Stimulated activated CD4-positive, alpha-beta T cell treated with anti-CD3 and anti-CD28 coated beads, Interleukin-12 subunit alpha, Interleukin-12 subunit beta, amount 100 ng/mL, for 48 hours (primary cell): Measurements from ENCODE around the gene CAMK1D.
A peak's percentile ranks its signal among the peaks of the same experiment; 100 is the strongest.
"Not testable (repeated sequence)": the region's sequence is repeated elsewhere in the genome, so short reads cannot be mapped to it uniquely, and the experiment has no call there.

Experiments
- DNase-seq, 3 donors: peaks; one replicate each; pipeline ENCODE4 v3.0.0-alpha.2; 2020; ENCODE audit warnings: low read depth in 2 of 3, low spot score in 1 of 3

CAMK1D gene

DNA sequence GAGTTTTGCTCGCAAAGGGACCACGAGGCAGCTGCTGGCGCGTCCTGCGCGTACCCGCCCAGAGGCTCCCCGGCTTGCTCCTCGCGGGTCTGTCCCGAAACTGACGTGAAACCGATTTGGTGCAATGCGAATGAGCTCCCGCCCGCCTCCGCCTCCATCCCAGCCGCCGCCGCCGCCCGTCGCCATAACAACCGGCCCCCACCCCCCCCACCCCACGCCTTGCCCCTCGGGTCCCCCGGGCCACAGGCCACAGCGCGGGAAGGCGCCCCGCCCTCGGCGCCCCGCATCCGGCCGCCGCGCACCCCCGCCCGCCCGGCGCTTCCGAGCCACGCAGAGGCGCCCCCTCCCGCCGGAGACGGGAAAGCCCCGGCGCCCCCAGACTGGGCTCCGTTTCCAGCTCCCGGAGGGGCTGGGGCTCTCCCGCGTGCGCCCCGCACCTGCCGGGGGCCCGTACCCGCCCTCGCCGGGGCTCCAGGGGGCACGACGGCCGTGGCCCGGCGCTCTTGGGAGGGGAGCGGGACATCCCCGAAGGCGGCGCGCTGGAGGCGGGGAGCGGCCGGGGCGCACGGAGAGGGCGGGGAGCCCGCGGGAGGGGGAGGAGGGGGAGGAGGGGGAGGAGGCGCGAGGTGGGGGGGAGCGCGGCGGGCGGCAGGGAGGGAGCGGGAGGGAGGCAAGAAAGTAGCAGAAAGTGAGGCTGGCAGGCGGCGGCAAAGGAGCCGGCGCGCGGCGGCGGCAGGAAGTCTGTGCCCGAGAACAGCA, at the start of gene CAMK1D:
Gene CAMK1D (plus strand): TSS at position 678 of the 759 bp plus-strand sequence.
- DNase-seq = peak; percentile 59 to 76 (median 65)

GRCh38 chr10:12301036-12301435, 48.3 kb upstream of the CAMK1D start:
- not testable (repeated sequence) for DNase-seq

DNA sequence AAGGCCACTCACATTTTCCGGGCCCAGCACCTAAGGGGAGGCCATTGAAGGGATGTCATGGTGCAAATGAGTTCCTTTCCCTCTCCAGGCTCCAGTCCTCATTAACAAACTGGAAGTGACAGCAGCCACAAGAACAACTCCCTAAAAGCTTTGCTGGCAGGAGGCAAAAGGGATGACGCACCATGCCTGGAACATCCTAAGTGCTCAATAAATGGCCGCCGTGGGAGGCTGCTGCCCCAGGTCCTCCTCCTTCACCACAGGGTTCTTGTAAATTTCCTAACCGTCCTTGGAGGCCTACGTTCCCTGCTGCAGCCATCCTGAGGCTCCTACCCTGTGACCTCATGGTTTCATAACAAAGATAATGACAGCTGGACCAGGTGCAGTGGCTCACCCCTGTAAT, 41.3 kb upstream of the CAMK1D start:
- no peak for DNase-seq

DNA sequence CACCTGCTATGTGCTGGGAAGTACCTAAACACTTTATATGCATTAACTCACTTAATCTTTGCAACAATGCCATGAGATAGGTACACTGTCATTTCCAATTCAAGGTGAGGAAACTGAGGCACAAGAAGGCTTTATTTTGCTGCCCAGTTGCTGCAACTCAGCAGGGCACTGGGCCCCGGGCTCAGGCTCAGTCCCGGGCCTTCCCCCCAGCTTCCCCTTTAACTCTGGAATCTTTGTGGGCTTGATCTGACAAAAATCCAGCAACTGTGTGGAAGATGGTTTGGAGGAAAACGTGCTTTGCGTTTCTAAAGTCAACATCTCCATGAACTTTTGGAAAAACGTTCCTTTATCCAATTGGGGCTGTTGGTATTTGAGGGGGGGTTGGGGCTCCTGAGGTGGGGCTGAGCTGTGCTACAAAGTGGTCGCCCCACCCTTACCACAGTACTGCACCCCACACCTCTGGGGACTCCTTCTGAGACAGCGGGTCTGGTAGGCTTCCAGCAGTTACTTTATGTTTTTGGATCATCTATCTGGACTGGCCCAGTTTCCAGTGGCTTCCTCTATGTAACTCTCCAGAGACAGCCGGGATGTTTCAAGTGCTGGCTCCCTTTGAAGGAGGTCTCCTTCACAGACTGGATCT, 40.5 kb upstream of the CAMK1D start:
- DNase-seq = no peak

DNA sequence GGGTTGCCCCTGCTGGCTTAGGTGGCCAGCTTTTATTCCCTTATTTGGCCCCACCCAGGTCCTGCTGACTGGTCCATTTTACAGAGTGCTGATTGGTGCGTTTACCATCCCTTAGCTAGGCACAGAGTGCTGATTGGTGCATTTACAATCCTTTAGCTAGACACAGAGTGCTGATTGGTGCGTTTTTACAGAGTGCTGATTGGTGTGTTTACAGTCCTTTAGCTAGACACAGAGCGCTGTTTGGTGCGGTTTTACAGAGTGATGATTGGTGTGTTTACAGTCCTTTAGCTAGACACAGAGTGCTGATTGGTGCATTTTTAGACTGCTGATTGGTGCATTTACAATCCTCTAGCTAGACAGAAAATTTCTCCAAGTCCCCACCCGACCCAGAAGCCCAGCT, 39.6 kb upstream of the CAMK1D start:
- not testable (repeated sequence) for DNase-seq

DNA sequence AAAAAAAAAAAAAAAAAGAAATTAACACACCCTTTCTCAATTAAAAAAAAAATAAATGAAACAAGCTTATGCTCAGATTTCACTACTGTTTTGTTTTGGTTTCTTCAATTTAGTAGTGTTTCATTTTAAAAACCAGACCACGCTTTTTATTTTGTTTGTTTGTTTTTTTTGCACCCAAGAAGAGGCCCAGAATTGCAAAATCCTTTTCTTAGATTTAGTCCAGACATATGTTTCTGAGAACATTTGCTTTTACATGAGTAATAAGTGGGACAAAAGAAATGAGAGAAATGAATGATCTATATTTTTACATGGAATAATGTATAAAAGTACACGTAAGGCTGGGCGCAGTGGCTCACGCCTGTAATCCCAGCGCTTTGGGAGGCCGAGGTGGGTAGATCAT, 34.5 kb upstream of the CAMK1D start:
- DNase-seq = no peak

- DNase-seq = no peak
Observed at GRCh38 chr10:12319076-12319475, 30.3 kb upstream of the CAMK1D start.

DNA sequence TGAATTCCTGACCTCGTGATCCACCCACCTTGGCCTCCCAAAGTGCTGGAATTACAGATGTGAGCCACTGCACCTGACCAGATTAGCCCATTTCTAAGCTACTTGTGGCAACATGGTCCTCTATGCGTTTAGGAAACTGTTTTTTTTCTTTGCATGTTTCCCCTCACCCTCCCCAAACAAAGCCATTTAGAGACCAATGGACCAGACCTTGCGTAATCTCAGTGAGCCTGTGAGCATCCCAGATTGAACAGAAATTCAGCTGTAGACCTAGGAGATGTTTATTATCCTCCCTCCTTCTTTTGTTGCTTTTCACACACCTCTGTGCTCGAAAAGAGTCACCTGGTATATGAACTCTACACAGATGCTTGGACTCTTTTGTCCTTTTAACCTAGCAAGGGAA, 28.5 kb upstream of the CAMK1D start:
- no peak for DNase-seq

DNA sequence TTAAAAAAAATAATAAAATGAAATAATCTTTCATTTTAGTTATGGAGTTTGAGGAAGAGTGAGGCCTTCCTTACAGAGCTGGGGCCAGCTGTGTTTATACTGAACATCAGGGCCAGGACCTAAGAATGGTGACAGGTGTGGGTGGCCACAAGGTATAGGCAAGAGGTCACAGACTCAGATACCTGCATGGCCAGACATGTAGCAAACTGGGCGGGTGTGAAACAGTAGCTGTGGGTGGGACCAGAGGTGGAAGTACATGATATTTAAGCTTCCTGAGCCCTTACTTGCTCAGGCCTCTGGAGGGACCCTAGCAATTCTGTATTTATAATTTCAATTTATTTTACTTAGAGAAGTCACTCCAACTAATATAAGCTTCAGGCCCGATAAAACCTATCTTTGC, 27.7 kb upstream of the CAMK1D start:
- DNase-seq = no peak

DNA sequence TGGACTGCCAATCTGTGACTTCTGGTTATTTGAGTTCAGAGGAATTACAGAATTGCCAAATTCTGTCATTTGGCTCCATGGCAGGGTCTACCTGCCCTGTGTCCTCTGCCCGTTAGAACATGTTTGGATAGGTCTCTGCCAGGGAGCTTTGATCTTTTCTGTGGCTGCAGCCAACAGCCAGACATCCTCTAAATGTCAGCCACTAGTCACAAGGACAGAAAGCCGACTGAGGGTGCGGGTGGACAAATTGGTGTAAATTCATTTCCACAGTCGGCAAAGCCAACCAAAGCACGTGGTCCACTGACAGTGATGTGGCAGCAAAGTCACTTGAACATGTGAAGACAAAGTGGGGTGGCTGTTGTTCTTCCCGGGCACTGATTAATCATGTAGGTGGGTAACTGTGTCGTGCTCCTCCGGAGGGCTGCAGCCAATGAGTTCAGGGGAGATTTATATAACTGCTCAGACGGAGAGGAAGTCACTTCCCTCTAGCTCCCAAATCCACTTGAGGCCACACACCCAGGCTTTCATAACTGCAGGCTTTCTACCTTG, 26.7 kb upstream of the CAMK1D start:
- DNase-seq = no peak

DNA sequence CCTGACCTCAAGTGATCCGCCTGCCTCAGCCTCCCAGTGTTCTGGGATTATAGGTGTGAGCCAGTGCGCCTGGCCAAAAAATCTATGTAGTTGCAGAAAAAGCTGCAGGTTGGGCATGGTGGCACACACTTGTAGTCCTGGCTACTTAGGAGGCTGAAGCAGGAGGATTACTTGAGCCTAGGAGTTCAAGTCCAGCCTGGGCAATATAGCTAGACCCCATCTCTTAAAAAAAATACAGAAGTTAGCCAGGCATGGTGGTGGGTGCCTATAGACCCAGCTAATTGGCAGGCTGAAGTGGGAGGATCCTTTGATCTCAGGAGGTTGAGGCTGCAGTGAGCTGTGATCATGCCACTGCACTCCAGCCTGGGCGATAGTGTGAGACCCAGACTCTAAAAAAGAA, 24.8 kb upstream of the CAMK1D start:
- DNase-seq = no peak

DNA sequence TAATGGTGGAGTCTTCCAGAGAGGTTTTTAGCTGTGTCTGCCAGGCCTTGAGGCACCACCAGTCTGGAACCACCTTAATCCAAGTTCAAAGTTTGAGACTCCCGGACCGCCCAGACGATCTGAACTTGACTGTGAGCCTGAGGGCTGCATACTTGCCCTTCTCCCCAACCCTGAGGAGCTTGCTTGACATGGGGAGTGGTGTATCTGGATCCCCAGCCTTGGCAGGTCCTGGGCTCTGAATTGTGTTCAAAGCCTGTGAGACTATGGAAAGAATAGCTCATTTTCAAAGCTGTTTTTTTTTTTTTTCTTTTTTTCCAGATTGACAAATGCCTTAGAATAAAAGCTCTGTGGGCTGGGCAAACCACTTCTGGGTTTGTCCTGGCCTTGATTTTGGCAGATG, 22.3 kb upstream of the CAMK1D start:
- DNase-seq = no peak

- no peak for DNase-seq
Observed at GRCh38 chr10:12327476-12327875, 21.9 kb upstream of the CAMK1D start.

GRCh38 chr10:12328312-12328711, 21.0 kb upstream of the CAMK1D start:
- DNase-seq = not testable (repeated sequence)

GRCh38 chr10:12332572-12333379, 16.6 kb upstream of the CAMK1D start:
- DNase-seq = no peak

DNA sequence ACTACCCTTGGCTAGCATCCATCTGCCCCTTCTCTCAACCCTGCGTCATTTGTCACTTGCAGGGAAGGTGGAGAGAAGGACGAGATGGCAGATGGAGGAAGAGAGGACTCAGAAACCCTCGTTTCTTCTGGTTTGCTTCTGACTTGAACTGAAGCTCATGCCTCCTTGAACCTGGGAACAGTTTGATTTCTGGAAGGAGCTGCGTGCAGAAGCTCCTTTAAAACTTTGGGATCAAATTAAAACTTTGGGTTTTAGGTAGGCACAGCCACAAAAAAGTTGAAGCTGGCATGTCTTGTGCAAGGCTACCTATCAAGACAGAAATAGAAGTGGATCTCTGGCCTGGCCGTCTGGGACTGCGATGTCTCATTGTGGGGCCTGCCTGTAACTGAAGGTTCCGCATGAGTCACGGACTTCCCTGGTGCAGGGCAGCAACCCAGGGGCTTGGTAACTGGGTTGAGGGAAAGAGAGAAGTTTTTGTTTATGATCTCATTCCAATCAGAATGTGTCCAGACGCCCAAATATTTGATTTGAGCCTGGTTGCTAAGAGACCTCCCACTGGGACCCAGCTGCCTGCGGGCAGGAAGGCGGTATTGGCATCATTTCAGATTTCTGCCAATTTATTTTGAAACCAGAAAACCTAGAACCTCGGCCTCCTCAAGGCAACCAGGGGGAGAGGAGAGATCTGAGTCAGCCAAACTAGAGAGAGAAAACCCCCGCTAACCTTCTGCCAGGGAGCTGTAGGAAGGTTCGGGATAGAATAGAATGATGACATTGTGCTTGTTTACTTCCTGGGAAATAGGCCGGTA, 15.8 kb upstream of the CAMK1D start:
- peak; percentile 30 to 68 (median 33) for DNase-seq

- DNase-seq = no peak
Observed at GRCh38 chr10:12334186-12334530, 15.2 kb upstream of the CAMK1D start.

- DNase-seq = not testable (repeated sequence)
Observed at GRCh38 chr10:12335169-12335568, 14.2 kb upstream of the CAMK1D start.

DNA sequence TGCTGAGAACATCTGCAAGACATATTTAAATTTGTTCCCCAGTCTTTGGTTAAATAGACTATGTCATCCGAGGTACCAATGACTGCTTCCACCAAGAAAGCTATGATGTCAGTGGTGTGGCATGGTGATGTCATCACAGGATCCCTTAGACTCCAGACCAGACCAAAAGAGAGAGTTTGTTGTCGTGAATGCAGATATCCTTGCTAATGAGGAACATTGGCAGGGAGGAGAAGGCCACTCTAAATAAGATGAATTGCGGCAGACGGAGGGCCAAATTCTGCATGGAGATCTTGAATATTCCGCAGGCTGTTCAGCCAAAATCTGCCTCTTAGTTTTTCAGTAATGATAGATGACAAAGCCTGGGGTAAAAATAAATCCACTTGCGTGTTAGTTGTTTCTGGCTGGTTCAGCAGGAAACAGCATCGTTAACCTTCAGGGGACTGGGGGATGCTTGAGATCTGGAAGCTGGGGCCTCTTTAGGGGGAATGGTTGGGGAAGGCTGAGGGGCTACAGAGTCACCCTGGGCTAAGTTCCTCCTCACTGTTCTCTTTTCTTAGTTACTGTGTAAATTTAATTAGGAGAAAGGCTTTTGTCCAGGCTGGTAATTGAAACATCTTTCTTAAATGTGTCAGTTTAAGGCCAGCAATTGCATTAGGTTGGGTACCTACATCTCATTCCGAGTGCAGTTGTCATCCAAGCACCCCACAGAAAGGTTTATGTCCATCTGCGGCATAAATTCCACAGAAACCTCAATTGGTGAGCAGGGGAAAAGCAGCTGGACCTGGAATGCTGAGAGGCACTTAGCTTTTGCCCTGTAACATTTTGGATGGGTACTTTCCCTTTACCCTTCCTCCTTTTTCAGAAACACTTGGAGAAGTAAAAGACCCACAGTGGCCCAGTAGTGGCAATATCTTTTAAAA, 11.6 kb upstream of the CAMK1D start:
- DNase-seq = no peak

DNA sequence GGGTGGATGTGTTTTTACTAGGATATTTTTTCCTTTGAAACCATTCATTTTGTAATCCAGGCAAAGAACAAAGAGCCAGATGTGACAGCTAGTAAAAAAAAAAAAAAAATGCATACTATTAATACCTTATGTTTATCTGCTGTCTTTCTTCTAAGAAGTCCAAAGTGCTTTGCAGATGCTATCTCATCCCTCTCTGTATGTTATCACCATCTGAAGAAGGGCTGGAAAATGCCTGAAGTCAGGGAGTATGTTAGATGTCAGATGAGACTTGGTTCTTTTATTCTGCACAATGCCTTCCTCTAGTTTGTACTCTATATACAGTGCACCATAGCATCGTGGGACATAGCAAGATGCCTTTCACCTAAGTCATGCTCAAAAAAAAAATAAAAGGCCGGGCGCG, 10.4 kb upstream of the CAMK1D start:
- DNase-seq = no peak
